ENCODE data around the gene TCF15.

GRCh38 chr20:615514-615913 is 5.4 kb upstream of the TCF15 start:
- TF ChIP-seq CTCF (IDR thresholded peaks at IDR 0.05; ENCODE audit: low read depth, low read length, missing input control) = no peak
- no peak for TF ChIP-seq RAD21 (IDR thresholded peaks at IDR 0.05)
- no peak for TF ChIP-seq EGR1 (IDR thresholded peaks at IDR 0.05; ENCODE audit: low read depth in 2 of 2)
- TF ChIP-seq REST (IDR thresholded peaks at IDR 0.05) = no peak
- no peak for TF ChIP-seq FOXA2 (IDR thresholded peaks at IDR 0.05)
- no peak for TF ChIP-seq ATF3 (IDR thresholded peaks at IDR 0.05)
- no peak for TF ChIP-seq GABPA (IDR thresholded peaks at IDR 0.05 in 1 of 2, conservative IDR thresholded peaks at IDR 0.05 in 1 of 2)
- TF ChIP-seq MAX (IDR thresholded peaks at IDR 0.05) = no peak
- TF ChIP-seq ZBTB33 (IDR thresholded peaks at IDR 0.05) = no peak
- no peak for TF ChIP-seq SP1 (IDR thresholded peaks at IDR 0.05)
- TF ChIP-seq TAF1 (conservative IDR thresholded peaks at IDR 0.05) = no peak
- no peak for TF ChIP-seq YY1 (IDR thresholded peaks at IDR 0.05)
